K562 (cell line): Measurements from ENCODE around the gene OTOGL. TPM values are rescaled to one million over a fixed set of nuclear protein-coding genes. Genes with fewer than 3 reads are reported as not detected.

Source experiments
- ATAC-seq: fragments of 200-7000 bp; cut with Tn5 transposase; 3 replicates; pipeline ENCODE4 v1.9.1; 2020; ENCODE audit warnings: moderate library complexity
- BruUV-seq: library from RNA; stranded (reverse); fragments of 400-500 nt; replicated peaks from 2 replicates; lab custom pipeline; 2021; lab: Mats Ljungman, UMichigan
- CTCF ChIA-PET: fragments of 300-600 bp; formaldehyde crosslinking; extraction: SDS; loops from one replicate; lab custom pipeline; 2021; ENCODE audit warnings: low intra/inter-chr PET ratio; lab: Yijun Ruan, JAX
- POLR2A ChIA-PET: fragments of 300-600, 350-650 bp; sonication (Branson Sonifier 250); formaldehyde crosslinking; extraction: SDS; loops from one replicate; lab custom pipeline; 2021; ENCODE audit warnings: antibody characterized with exemption, inconsistent platforms; lab: Yijun Ruan, JAX
- DNase-seq, 4 experiments: peaks; one replicate each; pipeline versions ENCODE4 v3.0.0 to v3.0.0-alpha.2; 2011 to 2018; ENCODE audit warnings: low spot score in 3 of 4, mixed read lengths in 3 of 4; ENCODE audit errors: extremely low read depth in 1 of 4
- FAIRE-seq: peaks from 2 replicates; lab custom pipeline; 2011; peaks lifted over from hg19 to GRCh38; lab: Jason Lieb, UNC
- H2AFZ ChIP-seq: 2 replicates; pipeline ENCODE4 v1.6.0; 2011; ENCODE audit warnings: low read depth, low read length, control low read depth, inconsistent platforms
- H3K27ac ChIP-seq: fragments of 200-600 bp; 3 replicates; pipeline ENCODE4 v1.8.0; 2011; ENCODE audit warnings: low read depth, mild to moderate bottlenecking, control low read depth, inconsistent platforms, low read length, moderate library complexity, mixed read lengths; ENCODE audit errors: extremely low read depth
- H3K27me3 ChIP-seq, 2 experiments: fragments of 300-600 bp in 1 of 2; 2 replicates in 1 of 2; 3 replicates in 1 of 2; pipeline versions ENCODE4 v1.6.0 to v1.8.0; 2011; ENCODE audit warnings: inconsistent platforms in 2 of 2, low read length in 2 of 2, mild to moderate bottlenecking in 1 of 2, mixed read lengths in 1 of 2, moderate library complexity in 1 of 2; ENCODE audit not compliant: control insufficient read depth in 2 of 2, insufficient read depth in 2 of 2
- H3K36me3 ChIP-seq: fragments of 300-600 bp; 3 replicates; pipeline ENCODE4 v1.8.0; 2011; ENCODE audit warnings: mild to moderate bottlenecking, low read length, inconsistent platforms; ENCODE audit not compliant: control insufficient read depth, insufficient read depth
- H3K4me1 ChIP-seq, 2 experiments: fragments of 200-600 bp in 1 of 2; replicated peaks in 1 of 2; 2 replicates in 1 of 2; 3 replicates in 1 of 2; pipeline versions ENCODE4 v1.5.1 to v1.8.0; 2011; ENCODE audit warnings: inconsistent platforms in 2 of 2, low read length in 2 of 2, mild to moderate bottlenecking in 1 of 2, mixed read lengths in 1 of 2, moderate library complexity in 1 of 2; ENCODE audit not compliant: control insufficient read depth in 2 of 2, insufficient read depth in 2 of 2
- H3K4me2 ChIP-seq: 2 replicates; pipeline ENCODE4 v1.6.1; 2011; ENCODE audit warnings: low read length, control low read depth, inconsistent platforms, mixed read lengths; ENCODE audit not compliant: insufficient read depth
- H3K4me3 ChIP-seq: fragments of 200-600 bp; sonication (generic), shearing (Covaris generic); 2 replicates; pipeline ENCODE4 v1.5.1; 2016; ENCODE audit warnings: control low read depth, inconsistent platforms
- H3K79me2 ChIP-seq: fragments of 200-600 bp; 3 replicates; pipeline ENCODE4 v1.8.0; 2011; ENCODE audit warnings: low read length, inconsistent platforms; ENCODE audit not compliant: control insufficient read depth, insufficient read depth
- H3K9ac ChIP-seq, 2 experiments: 2 replicates each; pipeline versions ENCODE4 v1.6.0 to v1.6.1; 2011; ENCODE audit warnings: low read depth in 2 of 2, low read length in 2 of 2, control low read depth in 1 of 2, inconsistent platforms in 1 of 2, mild to moderate bottlenecking in 1 of 2, mixed read lengths in 1 of 2; ENCODE audit not compliant: insufficient read depth in 1 of 2
- H3K9me1 ChIP-seq: one replicate; pipeline ENCODE4 v1.6.0; 2011; ENCODE audit warnings: inconsistent platforms, mild to moderate bottlenecking, low read length, moderate library complexity; ENCODE audit not compliant: control insufficient read depth, insufficient read depth
- H3K9me3 ChIP-seq: replicated peaks from 2 replicates; pipeline ENCODE4 v1.5.1; 2011; ENCODE audit warnings: low read depth, low read length, inconsistent platforms; ENCODE audit not compliant: control insufficient read depth, insufficient read depth
- H4K20me1 ChIP-seq: replicated peaks from 2 replicates; pipeline ENCODE4 v1.6.1; 2011; ENCODE audit warnings: low read length, inconsistent platforms, mixed read lengths; ENCODE audit not compliant: control insufficient read depth, insufficient read depth
- C11orf30 ChIP-seq: fragments of 450-650 bp; IDR thresholded peaks from 2 replicates; pipeline ENCODE4 v1.6.1; 2016; ENCODE audit warnings: low read depth, mild to moderate bottlenecking
- CBX1 ChIP-seq: sonication (generic); IDR thresholded peaks from 2 replicates; pipeline ENCODE4 v1.6.1; 2016; ENCODE audit warnings: antibody characterized with exemption, low read depth, mild to moderate bottlenecking
- CHD2 ChIP-seq: IDR thresholded peaks from 2 replicates; pipeline ENCODE4 v1.6.1; 2011; ENCODE audit warnings: low read depth, low read length
- ELF4 ChIP-seq: fragments of 450-650 bp; formaldehyde crosslinking; IDR thresholded peaks from 2 replicates; pipeline ENCODE4 v1.4.0; 2022; ENCODE audit warnings: missing genetic modification characterization
- GATAD2A ChIP-seq: fragments of 450-650 bp; IDR thresholded peaks from 2 replicates; pipeline ENCODE4 v1.6.1; 2017
- HNRNPK ChIP-seq: fragments of 200-400 bp; formaldehyde crosslinking; IDR thresholded peaks from one replicate; pipeline ENCODE4 v1.6.1; 2018; ENCODE audit warnings: mild to moderate bottlenecking, low read depth, low read length; ENCODE audit not compliant: poor library complexity, severe bottlenecking
- NFYB ChIP-seq: IDR thresholded peaks from 2 replicates; pipeline ENCODE4 v1.6.1; 2011; ENCODE audit warnings: mild to moderate bottlenecking, moderate library complexity; ENCODE audit not compliant: insufficient read length; ENCODE audit errors: extremely low read depth
- POLR2AphosphoS2 ChIP-seq: IDR thresholded peaks from 2 replicates; pipeline ENCODE4 v1.6.1; 2012; ENCODE audit warnings: low read length, improper control_type of control experiment
- ZNF561 ChIP-seq: fragments of 450-650 bp; formaldehyde crosslinking; conservative IDR thresholded peaks from 2 replicates; pipeline ENCODE4 v1.4.0; 2020; ENCODE audit warnings: mild to moderate bottlenecking, moderate library complexity
- WGBS: fragments of 100-300 bp; shearing (Covaris generic); methylation state at CpG from one replicate; pipeline ENCODE4 v1.1.6; 2016; ENCODE audit warnings: low coverage, mixed read lengths; ENCODE audit not compliant: insufficient coverage; ENCODE audit errors: missing lambda C conversion rate; 5-methylcytosine and 5-hydroxymethylcytosine counted together
- in situ Hi-C: fragments of 300-500 bp; cut with MboI; formaldehyde crosslinking; loops from 4 replicates; pipeline ENCODE4 v1.15.0; 2018; ENCODE audit warnings: inconsistent platforms, mixed read lengths
- intact Hi-C: fragments of 100-400 bp; cut with micrococcal nuclease; formaldehyde crosslinking; loops from 2 replicates; pipeline ENCODE4 v1.14.2; 2022
- polyA plus RNA-seq, 8 experiments: library from polyadenylated mRNA; depleted of rRNA in 4 of 8; stranded (reverse) in 5 of 8; unstranded in 3 of 8; fragments of >200 nt; fragmentation: Nextera tagmentation in 2 of 8; fragmentation: Illumina TruSeq in 1 of 8; extraction: Ambion mirVana in 2 of 8; extraction: Trizol in 1 of 8; gene quantifications; 2 replicates each; pipeline versions ENCODE4 v1.2.1 to v1.2.3, GENCODE V29; 2011 to 2014; ENCODE audit warnings: inconsistent platforms in 1 of 8, missing spikeins in 1 of 8
- total RNA-seq, 7 experiments: library from RNA; depleted of rRNA in 6 of 7; stranded (reverse); fragments of >200 nt in 6 of 7; fragmentation: Illumina TruSeq in 2 of 7; extraction: Trizol in 2 of 7; gene quantifications; 2 replicates each; pipeline versions ENCODE4 v1.2.1 to v1.2.3, GENCODE V29; 2011 to 2021; ENCODE audit warnings: low replicate concordance in 1 of 7

The OTOGL gene
- total and polyA plus RNA-seq, 9 of the 15 experiments (the other 6 are each of a cell fraction or from before 2014, with no cell fraction given): 0.02 to 0.03 TPM; not detected in 7

- no peak for TF ChIP-seq POLR2AphosphoS2
- no peak for TF ChIP-seq HNRNPK
- TF ChIP-seq ZNF561: no peak
- TF ChIP-seq CBX1: no peak
- no peak for TF ChIP-seq C11orf30
- no peak for TF ChIP-seq GATAD2A
These were observed 76.1 kb downstream of the OTOGL start (continued) for GRCh38 chr12:80175307-80175930.

- Histone ChIP-seq H3K4me2 (no peak overlapping the region), H3K36me3 (no peaks in the 10 kb centered on the region), H3K9me3 (no peaks in the 10 kb centered on the region), H3K4me1 (no peaks in the 10 kb centered on the region), H3K79me2 (no peaks in the 10 kb centered on the region), H3K9me1 (no peaks in the 10 kb centered on the region), H3K27ac (no peak overlapping the region), H2AFZ (no peak overlapping the region), H3K27me3 (no peaks in the 10 kb centered on the region), H3K4me3 (no peak overlapping the region), H4K20me1 (no peaks in the 10 kb centered on the region), H3K9ac (no peak overlapping the region)
- ChIA-PET CTCF (no interaction called here), POLR2A (no interaction called here)
- WGBS: 0% methylated on average over 2 of the region's 2 CpGs
- in situ Hi-C loops: no loop called here
- ATAC-seq (no peak), FAIRE-seq (no peak), DNase-seq (no peak)
- BruUV-seq: no TSS peak
- TF ChIP-seq NFYB (no peak), CHD2 (no peak), ELF4 (no peak)
- intact Hi-C loops: no loop called here
These were observed 77.4 kb downstream of the OTOGL start for GRCh38 chr12:80176706-80177105.
